Activated T-helper 9 cell treated with anti-CD3 and anti-CD28 coated beads, Interleukin-2, amount 50 U/mL, for 16 hours (primary cell): ENCODE results near the gene EFNB2.
A peak's percentile ranks its signal among the peaks of the same experiment; 100 is the strongest.

Experiments
- DNase-seq: peaks from one replicate; pipeline ENCODE4 v3.0.0-alpha.2; 2020; ENCODE audit warnings: low read depth

EFNB2 gene

DNA sequence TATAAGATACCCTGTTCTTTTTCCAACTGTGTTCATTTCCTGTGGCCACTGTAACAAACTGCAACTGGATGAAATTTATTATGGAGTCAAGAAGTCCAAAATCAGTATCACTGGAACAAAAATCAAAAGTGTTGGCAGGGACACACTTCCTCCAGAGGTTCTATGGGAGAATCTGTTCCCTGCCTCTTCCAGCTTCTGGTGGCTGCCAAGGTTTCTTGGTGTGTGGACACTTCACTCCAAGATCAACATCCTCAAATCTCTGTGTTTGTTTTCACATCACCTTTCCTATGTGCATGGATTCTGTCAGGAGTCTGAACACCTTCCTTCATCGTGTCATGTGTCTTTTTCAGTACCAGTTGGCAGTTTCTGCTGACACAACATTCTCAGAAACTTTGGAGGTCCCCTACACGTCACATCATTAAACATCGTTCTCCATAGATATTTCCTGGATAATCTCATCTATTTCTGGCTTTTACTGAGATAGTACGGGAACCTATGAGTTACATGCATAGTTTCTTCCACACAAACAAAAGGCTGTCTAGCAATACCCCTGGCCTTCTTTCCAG, 15.2 kb upstream of the EFNB2 start:
- DNase-seq: no peak

DNA sequence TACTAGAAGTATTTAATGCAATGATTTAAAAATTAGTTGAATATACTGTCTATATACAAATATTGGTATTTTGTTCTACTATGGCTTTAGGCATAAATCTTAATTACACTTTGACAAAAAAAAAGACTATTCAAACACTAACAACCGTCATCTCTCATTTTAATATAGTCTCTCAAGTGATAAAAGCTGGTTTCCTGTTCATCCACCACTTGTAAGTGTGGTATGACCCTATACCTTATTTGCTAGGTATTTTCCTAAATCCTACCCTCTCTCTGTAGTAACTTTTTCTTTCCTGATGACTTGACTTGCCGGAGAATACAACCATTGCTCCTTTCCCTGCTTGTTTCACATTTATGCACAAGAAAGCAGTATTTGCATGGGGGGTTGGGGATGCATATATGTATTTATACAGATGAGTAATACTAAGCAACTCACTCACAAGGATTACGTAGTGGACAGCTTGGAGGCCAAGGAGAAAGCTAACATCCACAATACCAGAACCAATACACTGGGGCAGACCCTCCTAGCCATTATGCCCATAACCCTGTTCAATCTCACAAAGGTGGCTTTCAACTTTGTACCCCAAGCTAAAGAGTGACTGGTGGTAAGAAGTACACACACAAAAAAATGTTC, 12.7 kb upstream of the EFNB2 start:
- DNase-seq: no peak

DNA sequence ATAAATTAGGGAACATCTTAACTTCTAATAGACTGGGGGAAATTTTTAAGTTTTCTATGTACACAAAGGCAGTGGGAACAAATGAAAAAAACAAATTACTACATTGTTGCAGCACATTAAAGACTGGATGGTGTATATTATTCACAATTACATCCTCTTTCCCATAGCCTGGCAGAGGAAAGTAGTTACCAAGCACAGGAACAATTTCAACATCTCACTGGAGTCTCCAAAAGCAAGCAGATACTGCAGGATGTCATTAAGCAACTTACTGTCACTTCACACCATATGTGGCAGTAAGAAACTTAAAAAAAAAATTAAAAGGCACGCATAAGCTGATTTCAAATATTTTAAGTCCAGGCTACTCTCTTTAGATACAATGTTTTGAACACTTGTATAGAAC, 6.4 kb upstream of the EFNB2 start:
- no peak for DNase-seq

DNA sequence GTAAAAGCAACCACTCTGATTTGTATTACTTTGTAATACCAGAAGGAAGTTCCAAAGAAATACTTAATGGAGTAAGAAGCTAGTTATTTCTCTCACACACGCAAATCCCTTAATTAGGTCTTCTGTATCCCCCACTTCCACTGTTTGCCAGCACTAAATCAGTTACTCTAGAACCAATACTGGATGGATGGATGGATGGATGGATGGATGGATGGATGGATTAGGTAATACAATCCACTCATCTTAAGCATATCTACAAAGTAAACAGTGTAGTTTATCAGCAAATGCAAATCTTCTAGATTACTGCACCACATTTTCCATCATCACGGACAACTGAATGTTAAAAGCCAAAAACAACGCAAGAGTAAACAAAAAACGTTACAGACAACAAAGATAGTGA, 5.2 kb upstream of the EFNB2 start:
- DNase-seq: no peak

DNA sequence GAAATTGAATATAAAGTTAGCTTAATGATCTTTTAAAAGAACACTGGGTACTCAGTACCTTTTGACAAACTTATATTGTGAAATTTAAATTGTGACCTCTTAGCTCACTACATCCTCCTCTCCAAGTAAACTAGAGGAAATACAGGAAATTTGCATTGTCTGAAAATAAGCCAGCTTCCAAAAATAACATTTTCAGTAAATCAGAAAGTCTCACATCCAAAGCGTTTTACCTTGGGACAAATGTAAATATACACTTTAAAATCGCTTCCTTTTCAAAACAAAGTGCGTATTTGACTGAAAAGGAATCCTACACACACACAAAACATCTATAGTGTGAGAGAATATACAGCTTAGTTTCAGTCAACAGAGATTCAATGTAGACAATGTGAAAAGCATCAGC, 2.1 kb upstream of the EFNB2 start:
- DNase-seq: no peak

DNA sequence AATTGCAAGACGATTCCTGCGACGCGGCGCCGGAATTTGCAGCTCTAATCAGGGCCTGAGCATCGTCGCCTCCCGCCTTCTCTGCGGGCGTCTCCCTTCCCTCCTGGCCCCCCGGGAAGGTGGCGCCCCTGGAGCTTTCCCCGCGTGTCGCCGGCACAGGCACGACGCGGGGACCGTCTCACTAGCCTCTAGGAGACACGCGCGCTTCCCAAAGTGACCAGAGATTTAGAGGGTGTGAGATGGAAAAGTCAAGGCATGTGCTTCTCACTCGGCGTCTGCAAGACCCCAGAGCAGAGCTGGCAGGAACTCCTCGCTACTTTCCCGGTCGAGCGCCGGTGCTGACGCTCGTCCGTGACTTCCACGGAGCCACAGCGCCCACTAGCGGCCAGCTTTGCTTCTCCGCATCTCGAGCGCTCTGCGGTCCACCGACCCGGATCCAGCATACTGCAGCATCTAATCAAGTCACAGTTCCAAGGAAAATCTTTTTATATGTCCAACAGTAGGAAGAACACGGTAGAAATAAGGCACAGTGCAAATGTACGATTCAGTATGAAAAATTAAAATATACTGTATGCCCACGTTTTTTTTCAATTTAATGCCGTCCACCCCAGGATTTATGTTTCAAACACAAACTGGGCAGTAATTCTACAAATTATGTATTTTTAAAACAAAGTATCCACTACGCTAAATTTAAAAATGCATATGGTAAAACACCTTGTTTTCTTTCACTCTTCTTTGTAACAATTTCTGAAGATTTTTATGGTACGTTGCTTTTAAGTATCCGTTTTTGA, 977 bp upstream of the EFNB2 start:
- peak; percentile 81 for DNase-seq

DNA sequence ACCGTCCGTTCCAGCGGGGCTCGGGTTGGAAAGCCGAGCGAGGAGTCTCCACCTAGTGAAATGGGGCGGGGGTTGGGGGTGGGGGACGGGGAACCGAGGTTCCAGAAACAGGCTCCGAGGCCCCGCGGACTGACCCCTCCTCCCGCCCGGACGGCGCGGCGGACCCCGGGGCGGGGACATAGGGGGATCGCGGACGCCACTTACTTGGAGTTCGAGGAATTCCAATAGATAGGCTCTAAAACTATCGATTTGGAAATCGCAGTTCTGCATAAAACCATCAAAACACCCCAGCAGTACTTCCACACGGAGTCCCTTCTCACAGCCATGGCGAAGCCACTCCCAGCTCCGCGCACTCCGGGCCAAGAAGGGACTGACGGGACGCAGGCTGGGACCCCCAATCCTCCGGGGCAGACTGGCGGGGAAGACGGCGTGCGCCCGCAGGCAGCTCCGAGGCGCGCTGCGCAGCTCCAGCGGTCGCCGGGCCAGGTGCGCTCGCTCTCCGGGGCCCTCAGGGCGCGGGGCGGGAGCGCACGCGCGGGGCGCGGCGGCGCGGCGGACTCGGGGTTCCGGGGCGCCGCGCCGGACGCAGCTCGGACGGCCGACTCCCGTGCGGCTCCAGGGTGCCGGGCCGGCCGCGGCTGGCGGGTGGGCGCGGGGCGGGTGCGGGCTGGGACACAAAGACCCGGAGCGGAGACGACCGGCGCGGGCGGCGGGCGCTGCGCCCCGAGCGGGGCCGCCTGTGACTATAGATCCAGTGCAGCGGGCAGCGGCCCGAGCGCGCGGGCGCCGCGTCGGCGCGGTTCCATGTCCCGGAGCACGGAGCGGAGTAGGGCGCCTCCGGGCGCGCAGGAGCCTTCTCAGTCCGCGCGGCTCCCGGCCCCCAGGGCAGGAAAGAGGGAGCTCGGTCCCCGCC, 567 bp downstream of the EFNB2 start:
- peak; percentile 3 for DNase-seq

DNA sequence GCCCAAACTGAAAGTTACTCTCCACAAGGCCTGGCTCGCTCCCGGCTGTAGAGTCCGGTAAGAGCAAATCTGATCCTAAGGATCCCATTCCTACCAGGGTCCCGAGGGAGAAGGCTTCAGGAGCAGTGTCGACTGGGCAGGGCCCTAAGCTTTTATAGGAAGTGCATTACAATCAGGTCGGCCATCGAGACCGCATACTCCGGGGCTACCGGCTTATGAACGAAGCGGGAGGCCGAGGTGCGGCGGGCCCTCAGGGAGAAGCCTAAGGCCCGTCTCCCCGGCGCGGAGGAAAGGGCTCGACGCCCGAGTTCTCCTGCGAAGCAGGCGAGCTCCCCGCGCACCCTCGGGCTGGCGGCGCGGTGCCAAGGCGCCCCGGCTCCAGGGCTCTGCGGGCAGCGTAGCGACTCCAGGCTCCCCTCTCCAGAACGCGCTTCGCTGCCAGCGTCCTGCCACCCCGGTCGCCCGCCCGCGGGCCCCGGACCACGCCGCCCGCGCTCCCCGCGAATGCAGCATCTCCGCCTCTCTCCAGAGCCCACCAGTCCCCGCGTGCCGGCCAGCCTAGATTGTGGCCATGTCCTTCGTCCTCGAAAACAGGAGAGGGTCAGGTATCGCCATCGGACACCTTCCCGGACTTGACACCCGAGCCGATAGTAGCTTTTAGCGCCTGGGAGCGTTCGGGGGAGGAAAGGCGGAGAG, 1.4 kb downstream of the EFNB2 start:
- DNase-seq: peak; percentile 1

DNA sequence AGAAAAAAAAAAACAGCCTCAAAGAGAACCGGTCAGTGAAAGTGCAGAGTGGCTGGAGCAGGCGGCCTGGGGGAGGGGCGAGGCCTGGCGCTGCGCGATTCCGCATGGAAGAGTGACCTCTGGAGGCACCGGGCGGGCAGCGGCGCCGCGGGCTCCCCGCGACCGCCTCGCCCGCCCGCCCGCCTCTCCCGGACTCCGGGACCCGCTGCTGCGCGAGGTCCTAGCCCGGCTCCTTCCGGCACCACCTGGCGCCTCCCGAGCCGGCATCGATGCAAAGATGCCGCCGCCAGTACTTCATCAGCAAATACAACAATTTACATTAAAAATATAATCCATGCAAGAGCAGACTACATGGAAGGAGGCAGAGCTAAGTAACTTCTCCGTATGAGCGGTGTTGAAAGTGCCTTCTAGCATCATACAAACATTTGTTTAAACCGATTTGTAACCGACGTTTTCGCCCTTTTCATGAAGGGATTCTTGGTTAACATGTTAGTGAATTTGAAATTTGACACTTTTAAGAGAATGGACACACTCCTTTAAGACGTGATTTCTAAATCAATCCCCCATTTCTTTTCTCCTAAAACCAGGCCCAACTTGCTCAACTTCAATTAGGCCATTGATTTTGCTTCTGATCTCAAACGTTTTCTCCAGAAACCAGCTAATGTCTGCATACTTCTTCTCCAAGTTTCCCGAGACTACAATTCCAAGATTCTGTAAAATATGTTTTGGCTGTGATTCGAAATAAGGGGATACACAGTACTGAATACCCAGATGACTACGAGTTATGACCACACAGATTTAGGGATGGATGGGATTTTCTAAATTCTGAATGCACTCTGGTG, 2.1 kb downstream of the EFNB2 start:
- peak; percentile 1 for DNase-seq

DNA sequence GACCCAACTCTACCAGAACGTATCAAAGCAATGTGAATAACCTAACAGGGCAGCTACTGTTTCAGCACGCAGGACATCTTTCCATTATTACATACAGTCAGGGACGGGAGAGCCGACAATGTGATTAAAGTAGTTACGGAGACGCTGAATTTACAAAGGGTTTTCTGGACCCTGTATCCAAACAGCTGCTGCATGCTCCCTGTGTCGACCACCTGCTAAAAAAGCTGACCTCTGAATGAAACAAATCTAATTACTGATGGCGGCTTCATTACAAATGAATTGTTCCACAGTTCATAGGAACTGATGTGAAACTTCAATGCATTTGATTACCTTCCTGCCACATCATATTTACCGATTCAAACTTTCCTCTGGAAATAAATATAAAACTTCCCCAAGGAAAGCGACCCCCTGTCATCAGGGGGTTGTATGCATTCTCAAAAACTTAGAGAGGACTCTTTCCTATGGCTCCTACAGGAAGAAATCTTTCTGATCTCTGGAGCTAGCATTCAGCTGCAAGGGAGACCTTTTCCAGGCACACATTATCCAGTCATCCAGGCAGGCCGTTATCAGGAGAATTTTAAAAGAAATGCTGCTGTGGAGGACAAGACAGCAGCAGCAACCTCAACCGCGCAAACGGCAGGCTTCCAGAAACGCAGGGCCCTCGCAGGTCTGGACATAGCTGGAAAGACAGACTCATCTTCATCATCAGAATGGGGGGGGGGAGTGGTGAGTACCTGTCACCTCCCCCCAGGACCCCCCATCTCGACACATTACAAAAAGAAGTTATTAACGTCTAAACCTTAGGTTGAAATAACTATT, 3.1 kb downstream of the EFNB2 start:
- no peak for DNase-seq

DNA sequence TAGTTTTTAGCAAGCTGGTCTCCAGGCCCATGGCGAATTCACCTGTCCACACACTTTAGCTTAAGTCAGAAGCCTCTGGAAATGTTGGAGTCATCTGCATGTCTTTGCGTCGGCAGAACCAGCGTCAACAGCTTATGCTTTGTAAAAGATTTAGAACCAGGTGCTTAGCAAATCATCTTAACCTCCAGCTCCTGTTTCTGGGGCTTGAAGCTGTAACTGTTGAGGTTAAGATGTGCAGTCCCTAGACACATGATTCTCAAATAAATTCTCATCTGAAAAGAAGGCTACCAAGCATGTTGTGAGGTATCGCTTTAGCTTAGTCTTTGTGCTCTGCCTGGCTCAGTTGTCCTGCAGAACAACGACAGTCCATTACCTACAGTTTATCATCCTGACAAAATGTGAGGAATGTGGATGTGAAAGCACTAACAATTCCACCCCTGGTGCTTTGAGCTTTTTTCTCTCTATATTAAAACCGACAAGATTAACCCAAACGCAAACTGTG, 4.4 kb downstream of the EFNB2 start:
- DNase-seq: no peak

DNA sequence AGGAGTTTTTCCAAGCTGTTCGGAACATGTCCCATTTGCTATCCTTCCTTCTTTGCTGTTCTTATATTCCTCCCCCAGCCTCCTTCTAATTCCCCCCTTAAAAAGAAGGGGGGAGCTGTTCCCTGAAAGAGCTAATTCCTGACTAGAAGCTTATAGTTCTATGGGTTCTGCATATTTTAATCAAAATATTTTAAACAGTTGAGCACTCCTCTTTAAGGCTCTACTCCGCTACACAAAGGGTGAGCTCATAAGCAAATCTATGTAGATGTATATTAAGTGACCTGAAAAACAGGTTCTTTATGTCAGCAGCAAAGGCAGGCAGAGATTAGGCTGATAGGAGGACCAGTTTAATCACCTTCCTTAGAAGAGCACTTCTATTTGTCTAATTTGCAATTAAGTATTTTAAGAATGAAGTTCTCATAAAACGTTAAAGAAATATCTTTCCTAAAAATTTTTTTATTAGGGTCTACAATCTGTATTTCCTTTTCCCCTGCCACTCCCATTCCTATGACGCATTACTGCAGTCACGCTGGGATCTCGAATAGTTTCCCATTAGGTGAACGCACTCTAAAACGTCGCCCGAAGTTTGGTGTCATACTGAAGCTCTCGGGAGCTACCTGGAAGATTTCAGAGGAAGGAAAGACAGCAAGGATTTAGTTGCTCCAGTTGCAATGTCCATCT, 5.2 kb downstream of the EFNB2 start:
- DNase-seq: no peak

DNA sequence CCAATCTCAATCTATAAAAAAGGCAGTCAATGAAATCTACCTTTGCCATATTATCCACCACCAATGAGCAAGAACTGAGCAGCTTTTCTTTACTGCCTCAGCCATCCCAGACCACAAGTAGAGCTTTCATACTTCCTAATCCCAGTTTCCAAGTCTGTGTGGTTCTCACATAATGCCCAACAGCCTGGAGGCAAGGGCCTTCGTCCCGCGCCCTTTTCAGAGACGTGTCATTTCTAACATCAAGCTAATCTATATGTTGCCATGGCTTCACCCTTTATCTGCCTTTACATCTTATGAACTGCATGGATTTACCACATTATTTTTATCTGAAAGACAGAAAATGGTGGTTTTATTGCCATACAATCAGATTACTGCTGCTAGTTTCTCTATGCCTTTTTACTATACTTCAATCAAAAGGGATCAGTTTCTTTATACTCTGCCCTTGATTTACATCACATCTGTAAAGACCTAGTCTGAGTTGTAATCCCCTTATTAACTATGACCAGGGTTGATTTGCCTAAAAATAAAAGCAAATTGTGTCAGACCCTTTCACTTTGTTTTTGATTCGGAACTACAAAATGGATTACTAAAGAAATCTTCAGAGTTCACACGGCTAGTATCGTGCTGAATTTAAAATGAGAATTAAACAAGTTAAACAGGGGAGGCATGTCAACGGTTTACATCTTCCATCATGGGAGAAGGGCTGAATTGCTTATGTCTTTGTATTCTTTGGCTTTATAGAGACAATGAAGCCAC, 5.9 kb downstream of the EFNB2 start:
- DNase-seq: no peak

DNA sequence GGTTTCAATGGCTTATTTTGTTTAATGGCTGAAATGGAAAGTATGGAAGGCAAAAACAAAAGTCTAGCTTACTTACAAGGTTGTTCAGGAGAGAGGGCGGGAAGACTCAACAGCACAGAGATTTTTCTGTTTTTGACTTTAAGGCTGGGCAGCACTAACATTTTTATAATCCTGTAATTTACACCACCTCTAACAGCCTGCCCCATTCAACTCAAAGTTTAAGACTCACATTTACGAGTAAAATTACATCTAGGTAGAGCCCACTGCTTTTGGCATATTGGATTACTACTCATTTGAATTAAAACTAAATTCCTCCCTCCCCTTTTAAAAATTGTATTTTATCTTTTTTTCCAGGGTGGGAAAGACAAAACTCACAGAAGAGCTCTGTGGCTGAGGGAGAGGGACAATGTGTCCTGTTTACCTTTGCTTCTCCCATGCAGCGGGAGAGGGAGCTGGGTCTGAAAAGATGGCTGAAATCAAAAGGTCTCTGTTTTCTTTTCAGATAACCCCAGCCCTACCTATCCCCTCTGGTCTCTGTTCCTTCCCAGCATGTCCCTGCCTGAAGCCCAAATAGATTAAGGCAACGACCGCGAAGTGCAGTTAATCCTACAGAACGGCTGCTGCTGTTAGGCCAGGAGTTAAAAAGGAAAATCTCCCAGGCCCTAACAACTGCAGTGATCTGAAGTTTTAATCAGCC, 6.6 kb downstream of the EFNB2 start:
- DNase-seq: no peak

DNA sequence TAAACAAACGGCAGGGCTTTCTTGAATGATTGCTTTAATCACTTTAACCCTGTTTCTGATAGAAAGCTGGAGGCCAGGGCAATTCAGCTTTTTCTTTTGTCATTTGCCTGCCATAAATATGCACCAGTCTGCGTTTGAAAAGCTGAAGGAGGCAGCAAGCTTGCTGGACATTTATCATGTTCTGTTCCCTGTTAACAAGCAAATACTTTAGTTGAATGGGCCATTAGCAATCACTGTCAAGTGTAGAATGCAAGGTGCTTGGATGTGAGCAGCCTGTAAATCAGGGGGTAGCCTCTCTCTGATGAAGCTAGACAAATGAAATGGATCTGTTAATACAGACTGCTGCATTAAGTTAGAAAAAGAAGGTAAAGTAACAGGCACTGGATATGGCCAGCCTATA, 7.6 kb downstream of the EFNB2 start:
- DNase-seq: no peak

DNA sequence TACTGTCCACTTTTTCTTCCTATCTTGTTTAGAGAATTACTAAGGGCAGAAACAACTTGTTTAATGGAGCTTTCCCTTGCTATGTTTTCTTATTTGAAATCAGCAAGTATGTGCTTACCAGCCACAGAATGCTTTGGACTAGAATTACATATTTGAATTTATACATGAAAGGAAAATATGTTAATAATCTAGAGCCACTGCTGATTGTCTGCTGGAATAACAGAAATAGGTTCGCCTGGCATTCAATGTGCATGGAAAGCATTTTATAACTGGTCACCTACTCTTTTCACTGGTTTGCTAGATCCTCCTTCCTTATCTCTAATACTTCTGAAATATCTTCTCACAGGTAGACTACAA, 8.0 kb downstream of the EFNB2 start:
- no peak for DNase-seq

DNA sequence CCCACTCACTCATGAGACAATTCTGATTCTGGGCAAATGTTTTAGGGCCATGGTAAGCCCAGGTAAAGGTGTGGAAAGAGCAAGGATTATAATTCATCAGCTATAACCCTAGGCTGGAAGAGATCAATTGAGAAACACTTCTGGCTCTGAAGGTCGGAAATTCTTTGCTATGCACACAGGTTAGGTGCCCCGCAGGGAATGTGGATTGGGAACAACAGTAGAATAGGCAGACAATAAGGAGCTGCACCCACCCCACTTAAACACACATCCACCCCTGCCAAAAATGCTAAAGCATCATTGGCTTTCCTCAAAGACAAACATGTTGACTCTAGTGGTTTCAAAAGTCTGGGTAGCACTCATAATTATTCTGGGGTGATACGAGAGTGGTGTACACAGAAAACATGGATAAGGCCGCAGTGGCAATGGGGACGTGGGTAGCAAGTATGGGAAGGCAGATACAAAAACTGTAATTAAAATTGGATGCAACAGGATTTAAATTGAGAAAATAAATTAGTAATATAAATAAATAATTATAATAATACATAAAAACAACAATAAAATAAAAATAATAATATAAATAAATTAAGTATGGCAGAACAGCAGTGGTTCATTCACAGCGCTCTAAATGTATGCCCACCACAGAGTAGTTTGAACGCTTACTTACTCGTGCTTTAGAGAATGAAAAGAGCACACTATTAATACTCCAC, 8.6 kb downstream of the EFNB2 start:
- no peak for DNase-seq
